HG02852 (cell line): ENCODE data around the gene SEC62.

Experiments
- ATAC-seq: cut with Tn5 transposase; IDR thresholded peaks from one replicate; pipeline ENCODE4 v1.9.1; 2021; ENCODE audit warnings: mild to moderate bottlenecking, moderate library complexity; ENCODE audit not compliant: unreplicated experiment

SEC62 gene

DNA sequence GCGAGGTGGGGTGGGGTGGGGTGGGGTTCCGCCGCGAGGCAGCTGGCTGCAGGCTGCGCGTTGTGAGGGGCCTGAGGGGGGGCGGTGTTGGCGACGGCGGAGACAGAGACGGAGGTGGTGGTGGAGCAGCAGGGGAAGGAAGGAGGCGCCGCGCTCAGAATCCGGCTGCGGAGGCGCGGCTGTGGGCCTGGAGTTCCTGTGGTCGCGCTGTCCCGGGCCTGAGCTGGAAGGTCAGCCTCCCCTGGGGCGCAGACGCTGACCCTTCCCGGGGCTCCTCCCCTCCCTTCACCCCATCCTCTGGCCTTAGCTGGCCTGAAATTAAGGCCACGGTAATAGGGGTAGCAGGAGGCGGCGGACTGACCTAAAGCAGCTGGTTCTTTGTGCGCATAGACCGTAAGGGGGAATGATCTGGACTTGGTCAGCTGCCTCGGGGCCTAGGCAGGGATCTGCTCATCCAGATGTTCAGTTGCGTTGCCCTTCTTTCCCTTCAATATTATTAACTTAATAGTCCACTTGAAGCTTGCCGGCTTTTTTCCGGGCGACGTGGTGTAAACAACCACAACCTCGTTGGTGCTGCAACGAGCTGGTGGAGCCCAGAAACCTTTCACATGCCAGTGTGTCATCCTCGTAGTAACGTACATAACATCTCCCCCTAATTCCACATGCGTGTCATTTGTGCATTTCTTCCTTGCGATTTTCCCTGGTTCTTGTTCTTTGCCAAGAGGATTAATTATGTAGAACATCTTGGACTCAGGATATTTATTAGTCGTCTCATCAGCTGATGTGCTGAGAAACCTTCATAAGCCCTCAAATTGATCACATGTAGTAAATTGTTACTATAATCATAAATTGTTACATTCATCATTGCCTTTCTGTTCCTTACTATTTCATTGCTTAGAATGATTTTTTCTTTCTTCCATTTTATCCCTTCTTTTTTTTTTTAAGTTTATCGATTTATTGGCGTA, 626 bp downstream of the SEC62 start:
- peak; percentile 34 for ATAC-seq

DNA sequence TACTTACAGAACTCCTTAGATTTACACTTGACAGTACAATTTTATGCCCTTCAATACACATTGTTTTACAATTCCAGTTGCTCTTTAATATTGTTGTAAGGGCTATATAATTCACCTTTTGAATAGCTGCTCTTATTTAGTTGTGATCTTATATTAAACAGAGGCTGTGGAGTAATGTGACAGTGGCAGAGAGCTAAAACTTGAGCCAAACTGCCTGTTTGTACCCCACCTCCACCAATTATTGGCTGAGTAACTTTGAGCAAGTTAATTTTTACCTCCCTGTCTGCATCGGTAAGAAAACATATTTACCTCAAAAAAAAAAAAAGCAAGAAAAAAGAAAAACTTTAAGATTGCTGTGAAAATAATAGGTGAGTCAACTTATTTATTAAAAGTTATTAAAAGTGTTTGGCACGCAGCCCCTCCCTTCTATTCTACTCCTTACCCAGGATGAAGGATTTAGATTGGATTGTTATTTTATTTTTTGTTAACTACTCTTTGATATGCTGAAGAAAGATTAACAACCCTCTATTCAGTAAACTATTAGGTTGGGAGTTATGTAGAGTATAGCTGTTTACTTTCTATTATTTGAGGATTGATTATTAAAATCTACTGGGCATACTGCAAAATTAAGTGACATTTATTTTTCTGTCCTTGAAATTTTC, 1.7 kb downstream of the SEC62 start:
- ATAC-seq: no peak

DNA sequence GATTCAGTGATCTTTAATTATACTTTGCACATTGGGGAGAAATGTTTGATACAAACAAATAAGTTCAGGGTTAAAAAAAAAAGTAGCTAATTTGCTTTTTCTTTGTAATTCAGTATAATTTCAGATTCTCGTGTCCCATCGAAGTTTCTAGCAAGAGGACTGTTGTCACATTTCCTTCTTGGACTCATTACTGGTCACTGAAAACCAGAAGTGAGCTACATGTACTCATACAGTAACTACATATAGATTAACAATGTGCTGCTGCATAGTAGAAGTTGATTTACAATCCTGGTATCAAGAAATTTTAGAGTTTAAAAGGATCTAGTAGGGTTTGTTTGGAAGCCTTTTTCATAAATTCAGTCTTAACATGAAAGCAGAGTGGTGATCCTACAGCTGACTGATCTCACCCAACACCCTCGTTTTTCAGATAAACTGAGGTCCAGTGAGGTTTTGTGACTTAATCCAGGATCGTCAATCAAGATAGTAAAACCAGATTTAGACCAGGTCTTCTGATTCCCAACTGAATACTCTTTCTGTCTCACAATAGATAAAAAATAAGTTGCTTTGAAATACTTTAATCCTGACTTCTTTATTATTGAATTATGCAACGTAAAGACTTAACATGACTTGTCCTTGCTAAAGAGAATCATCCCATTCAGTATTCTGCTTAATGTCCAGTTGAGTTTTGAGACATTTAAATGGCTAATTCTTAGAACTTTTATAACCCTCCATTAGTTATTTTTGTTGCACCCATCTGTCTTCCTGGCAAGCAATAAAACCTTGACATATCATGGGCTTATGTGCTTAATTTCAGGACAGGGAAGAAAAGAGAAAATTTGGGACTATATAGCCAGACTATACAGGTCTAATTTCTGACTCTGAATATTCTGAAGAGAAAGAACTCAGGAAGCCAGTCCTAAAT, 2.8 kb downstream of the SEC62 start:
- no peak for ATAC-seq

DNA sequence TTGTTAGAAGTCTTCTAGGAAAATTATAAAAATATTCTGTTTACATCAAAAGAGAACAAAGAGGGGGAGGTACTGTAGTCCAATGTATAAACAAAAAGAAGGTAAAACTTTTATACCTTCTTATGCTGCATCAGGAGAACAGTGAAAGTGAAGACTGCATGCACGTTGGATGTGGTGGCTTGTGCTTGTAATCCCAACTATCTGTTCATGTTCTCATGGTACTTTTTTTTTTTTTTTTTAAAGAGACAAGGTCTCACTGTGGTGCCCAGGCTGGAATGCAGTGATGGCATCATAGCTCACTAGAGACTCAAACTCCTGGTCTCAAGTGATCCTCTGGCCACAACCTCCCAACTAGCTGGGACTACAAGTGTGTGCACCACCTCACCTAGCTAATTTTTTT, 4.2 kb downstream of the SEC62 start:
- ATAC-seq: no peak

DNA sequence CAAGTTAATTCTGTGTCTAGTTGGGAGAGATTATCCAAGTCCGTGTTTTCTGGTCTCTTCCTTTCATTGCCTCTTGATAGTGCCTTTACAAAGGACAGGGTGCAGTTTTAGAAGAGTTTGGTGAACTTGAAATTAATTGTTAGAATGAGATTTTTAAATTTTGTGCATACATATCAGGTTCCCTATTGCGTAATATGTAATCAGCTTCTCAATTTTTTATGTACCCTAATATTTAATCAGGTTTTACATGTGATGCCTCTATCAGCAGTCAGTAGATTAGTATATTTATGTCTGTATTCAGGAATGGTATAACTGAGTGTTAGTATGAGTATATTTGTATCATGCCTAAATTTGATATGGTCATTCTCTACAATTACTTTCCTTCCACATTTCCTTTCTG, 4.9 kb downstream of the SEC62 start:
- no peak for ATAC-seq

DNA sequence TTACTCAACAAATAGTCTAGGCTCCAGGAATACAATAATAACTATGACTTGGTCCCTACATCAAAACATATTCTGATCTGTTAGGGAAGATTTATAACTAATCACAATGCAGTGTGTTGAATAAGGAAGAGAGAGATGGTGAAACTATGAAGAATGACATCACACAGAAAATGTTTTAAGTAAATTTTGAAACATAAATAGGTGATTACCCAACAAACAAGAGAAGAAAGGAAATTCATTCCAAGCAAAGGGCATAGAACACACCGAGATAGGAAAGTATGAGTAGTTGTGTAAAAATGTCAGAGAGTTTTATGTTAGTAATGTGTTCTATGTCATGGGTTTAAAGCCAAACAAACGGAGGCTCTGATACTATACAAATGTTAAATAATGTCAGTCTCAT, 13.4 kb downstream of the SEC62 start:
- no peak for ATAC-seq

DNA sequence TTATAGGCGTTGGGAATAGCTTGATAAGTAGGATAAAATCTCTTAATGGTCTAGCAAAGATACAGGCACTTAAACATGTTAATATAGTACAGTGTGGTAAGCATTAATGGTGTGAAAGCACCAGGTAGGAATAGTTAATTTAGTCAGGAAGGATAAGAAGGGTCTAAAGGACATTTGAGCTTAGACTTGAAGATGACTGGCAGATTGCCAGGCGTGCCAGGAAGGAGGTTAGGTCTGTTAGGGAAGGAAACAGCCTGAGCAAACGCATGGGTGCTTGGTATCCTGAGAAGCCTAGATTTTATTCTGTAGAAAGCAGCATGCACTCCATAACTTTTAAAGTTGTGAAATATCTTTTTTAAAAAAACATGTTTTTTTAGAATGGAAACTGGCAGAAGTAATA, 17.7 kb downstream of the SEC62 start:
- ATAC-seq: no peak

DNA sequence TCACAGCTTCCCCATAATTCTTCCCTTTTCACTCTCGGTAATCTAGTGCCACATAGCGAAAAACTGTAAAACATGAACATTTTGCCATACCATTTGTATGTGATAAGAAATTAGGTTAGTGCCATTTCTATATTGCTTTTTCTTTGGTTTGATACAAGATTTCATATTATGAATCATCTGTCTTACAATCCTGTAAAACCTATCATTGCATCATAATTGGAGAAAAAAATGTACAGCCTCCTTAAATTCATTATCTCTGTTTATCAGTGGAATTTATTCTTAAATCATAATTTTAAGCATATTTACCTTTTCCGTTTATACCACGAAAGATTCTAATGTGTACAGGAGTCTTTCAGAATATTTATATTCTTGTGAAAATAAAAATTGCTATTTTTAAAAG, 23.8 kb downstream of the SEC62 start:
- no peak for ATAC-seq

DNA sequence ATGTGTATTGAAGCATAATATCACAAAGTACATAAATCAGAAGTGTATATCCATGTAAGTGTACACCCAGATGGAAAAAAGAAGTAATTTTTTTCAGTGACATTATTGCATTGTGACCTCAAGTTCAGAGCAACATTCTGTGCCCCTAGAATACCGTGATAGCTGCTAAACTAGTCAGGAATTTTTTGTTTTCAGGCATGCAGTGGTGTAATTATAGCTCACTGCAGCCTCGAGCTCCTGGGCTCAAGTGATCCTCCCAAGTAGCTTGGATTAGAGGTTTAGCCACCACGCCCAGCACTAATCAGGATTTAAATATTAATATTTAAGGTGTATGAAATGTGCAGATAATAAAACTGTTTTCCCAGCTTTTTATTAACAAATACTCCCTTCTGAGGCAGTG, 25.5 kb downstream of the SEC62 start:
- no peak for ATAC-seq

DNA sequence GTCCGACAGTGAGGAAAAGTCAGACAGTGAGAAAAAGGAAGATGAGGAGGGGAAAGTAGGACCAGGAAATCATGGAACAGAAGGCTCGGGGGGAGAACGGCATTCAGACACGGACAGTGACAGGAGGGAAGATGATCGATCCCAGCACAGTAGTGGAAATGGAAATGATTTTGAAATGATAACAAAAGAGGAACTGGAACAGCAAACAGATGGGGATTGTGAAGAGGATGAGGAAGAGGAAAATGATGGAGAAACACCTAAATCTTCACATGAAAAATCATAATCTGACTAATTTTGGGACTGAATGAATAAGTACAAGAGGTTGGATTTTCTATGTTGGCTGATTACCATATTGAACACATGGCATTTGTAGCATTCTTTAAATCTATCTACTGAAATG, 26.2 kb downstream of the SEC62 start:
- ATAC-seq: no peak

DNA sequence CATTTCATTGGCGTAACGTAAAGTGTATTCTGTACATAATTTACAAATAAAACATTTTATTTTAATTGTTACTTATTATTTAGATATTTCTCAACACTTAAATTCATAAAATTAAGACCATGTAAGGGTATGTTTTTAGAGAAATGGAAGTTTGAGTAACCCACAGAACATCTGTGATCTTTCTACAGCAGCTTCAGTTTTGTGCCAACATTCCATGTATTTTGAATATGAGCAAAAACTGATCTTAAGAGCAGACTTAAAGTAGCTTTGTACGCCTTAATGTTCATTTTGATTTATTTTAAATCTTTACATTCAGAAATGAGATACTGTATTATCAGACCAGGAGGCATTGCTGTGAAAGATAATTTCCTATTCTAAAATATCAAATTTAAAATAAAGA, 27.2 kb downstream of the SEC62 start:
- ATAC-seq: no peak

DNA sequence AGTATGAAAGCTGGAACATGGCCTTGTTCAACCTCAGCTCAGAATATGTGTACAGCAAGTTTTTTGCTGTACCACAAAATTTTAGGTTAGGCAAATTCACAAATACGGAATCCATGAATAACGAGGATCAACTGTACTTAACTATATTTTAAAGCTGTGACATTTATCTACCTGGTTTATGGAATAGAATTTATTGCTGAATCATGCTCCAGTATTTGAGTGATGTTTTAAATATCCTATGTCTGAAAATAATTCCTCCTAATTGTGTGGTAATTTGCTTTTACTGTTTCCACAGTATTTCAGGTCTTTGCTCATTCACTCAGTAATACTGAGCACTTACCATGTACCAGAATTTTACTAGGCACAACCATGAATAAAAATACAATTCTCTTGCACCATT, 29.5 kb downstream of the SEC62 start:
- no peak for ATAC-seq

DNA sequence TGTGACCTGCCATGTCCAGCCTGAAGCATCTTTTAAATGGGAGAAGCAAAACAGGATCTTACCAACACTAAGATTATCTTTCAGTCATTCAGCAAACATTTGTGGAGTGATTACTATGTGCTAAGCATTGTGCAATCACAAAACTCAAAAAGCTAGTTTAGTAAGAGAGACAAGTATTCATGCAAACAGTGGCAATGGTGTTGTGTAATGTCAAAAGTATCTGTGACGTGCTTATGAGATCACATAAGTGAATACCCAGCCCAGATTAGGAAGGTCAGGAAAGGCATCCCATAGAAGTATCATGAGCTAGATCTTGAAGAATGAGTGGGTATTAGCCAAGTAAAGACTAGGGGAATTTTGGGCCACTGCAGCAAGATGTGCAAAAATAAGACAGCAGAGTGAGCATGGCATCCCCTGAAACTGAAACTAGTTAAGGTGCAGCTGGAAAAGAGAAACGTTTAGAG, 32.1 kb downstream of the SEC62 start:
- peak; percentile 33 for ATAC-seq

DNA sequence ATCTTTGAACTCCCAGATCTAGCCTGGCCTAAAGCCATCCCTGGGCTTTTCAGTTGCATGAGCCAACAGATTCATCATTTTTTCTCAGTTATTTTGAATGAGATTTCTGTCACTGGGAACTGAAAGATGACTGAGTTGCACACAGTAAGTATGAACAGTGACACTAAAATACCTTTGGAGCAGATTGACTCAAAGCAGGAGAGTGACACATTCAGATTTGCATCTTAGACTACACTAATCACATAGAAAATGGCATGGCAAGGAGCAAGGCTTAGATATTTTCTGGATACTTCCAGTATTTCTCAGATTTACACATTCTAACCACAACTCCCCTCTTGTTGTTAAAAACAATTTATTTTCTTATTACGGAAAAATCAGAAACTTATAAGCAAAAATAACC, 32.8 kb downstream of the SEC62 start:
- ATAC-seq: peak; percentile 95

DNA sequence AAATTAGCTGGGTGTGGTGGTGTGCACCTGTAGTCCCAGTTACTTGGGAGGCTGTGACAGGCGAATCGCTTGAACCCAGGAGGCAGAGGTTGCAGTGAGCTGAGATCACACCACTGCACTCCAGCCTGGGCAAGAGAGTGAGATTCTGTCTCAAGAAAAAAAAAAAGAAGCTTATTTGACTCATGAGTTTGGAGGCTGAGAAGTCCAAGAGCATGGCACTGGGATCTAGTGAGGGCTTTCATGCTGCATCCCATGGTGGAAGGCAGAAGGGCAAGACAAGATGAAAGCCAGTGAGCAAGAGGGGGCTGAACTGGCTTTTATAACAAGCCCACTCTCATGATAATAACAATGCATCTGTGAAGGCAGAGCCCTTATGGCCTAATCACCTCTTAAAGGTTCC, 33.4 kb downstream of the SEC62 start:
- ATAC-seq: no peak

DNA sequence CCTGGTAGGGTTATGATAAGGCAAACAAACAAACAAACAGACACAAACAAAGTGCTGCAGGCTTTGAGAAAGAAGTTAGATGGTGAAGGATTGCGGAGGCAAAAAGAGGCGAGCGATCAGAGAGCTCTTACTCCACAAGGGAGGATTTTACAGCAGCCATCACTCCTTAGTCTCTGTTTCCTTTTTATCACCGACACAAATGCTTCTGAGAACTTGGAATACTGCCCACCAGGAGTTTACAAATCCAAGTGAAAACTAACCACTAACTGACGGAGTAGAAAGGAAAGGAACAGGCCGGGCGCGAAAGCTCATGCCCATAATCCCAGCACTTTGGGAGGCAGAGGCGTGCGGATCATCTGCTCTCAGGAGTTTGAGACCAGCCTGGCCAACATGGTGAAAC, 35.6 kb downstream of the SEC62 start:
- no peak for ATAC-seq

DNA sequence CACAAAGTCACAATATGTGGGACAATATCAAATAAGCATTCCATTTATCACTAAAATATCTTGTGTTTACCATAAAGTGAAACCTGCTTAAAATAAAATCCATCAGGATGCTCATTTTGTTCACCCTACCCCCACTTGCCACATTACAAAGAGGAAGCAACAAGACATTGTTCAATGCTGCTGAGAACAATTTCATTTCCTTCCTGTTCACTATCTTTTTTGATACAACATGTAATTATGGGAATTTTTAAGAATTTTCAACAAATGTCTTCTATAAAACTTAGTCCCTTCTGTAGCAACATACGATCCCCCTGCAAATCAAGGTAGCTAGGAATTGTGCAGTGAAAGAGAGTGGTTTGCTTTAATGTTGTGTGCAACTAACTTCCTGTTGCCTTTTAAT, 36.3 kb downstream of the SEC62 start:
- ATAC-seq: no peak

DNA sequence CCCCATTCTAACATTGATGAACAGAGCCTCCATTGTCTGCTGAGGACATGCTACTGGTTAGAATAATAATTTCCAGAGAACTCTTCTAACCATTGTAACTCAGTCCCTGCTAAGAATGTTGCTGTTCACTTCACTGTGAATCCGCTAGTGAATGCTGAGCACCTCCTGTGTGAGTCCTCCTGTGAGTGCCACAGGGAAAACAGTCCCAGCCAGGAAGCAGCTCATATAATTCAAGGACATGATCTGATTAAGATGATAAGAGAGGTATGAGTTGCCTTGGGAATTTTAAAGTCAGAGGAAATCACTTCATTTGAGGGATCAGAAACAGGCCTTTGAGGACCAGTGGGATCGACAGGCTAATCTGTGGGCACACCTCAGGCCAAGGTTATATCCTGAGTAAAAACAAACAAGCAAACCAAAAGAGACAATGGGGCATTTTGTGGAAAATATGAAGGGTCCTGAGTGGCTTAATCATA, 37.3 kb downstream of the SEC62 start:
- no peak for ATAC-seq

DNA sequence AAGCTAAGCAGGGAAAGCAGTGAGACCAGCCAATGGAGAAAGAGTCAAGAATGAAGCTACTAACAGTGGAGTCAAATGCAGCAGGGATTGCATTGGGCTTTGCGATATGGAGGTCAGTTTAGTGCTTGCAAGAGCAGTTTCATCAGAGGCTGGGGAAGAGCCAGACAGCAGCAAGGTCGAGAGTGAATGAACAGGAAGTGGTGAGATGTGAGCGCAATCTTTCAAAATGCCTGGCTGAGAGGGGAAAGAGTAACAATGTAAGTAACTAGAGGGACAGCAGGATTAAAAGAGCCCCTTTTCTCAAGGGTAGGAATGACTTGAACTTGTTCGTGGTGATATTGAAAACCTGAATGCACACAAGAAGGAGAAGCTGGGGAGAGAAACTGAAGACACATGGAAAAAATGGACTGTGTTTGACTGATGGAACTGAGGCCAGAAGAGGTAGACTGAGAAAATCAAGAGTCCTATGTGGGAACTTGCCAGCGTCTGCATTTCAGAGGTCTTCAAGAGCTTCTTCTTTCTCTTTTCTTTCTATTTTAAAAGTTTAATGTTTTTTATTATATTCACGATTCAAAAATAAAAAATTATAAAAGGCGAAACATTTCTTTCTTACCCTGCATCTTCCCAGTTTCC, 40.5 kb downstream of the SEC62 start:
- ATAC-seq: peak; percentile 88

DNA sequence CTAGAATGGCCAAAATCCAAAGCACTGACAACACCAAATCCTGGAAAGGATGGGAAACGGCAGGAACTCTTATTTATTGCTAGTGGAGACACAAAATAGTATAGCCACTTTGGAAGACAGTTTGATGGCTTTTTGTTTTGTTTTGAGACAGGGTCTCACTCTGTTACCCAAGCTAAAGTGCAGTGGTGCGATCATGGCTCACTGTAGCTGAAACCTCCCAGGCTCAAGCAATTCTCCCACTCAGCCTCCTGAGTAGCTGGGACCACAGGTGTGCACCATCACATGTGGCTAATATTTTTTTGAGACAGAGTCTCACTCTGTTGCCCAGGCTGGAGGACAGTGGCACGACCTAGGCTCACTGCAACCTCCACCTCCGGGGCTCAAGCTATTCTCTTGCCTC, 43.9 kb downstream of the SEC62 start:
- ATAC-seq: peak; percentile 71
